ENCODE measurements around the gene ZNF837. TPM values are rescaled to one million over a fixed set of nuclear protein-coding genes. Genes with fewer than 3 reads are reported as not detected.

The ZNF837 gene
- total RNA-seq, 1 experiment from 2014 or later, result 5.0 TPM

DNA sequence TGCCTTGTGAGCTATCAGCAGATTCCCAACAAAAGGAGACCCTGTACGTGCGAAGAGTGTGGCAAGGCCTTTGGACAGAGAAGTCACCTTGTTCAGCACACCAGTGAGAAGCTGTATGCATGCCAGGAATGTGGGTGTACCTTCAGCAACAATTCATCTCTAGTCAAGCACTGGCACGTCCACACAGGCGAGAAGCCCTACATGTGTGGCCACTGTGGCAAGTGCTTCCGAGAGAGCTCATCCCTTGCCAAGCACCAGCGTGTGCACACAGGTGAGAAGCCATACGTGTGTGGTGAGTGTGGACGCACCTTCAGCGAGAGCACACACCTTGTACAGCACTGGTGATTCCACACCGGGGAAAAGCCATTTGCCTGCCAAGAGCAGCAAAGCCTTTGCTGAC is 61.6 kb downstream of the ZNF837 start:
- DNase-seq (ENCODE audit: low read depth), result no peak

DNA sequence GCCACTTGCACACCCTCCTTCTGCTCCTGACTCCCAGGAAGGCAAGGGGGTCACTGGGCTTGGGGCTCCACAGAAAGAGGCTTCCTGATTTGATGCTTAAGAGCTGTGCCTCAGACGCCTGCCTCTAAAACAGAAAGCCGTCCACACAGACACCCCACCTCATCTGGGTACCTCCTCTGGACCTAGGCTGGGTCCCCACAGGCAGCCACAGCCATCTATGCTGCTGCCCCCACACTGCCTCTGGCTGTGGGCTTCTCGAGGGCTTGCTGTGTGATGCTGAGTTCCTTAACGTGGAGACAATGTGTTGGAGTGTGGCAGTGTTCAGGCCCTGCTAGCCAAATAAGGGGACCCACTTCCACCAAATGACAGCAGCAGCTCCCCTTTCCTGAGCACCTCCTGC is 62.5 kb downstream of the ZNF837 start:
- DNase-seq (ENCODE audit: low read depth), result no peak

Other genes with a start within 250 kb of the ZNF837 start
- gene ZNF329, start 230.2 kb downstream of the ZNF837 start, total RNA-seq (2014; rRNA removed; shearing (Covaris generic)), result 1.3 and 1.8 TPM in 2 replicates
- 23.9 and 30.7 TPM in 2 replicates for gene ZNF274, start 198.0 kb downstream of the ZNF837 start, total RNA-seq (2014; rRNA removed; shearing (Covaris generic))
- 71.7 and 90.7 TPM in 2 replicates for gene ZNF544, start 152.1 kb downstream of the ZNF837 start, total RNA-seq (2014; rRNA removed; shearing (Covaris generic))
- 3.1 and 3.5 TPM in 2 replicates for gene ZNF8, start 102.1 kb downstream of the ZNF837 start, total RNA-seq (2014; rRNA removed; shearing (Covaris generic))
- gene ERVK3-1, start 75.7 kb downstream of the ZNF837 start, total RNA-seq (2014; rRNA removed; shearing (Covaris generic)), result 125 and 149 TPM in 2 replicates
- gene ZSCAN22, start 54.0 kb downstream of the ZNF837 start, total RNA-seq (2014; rRNA removed; shearing (Covaris generic)), result 2.1 TPM in 2 replicates
- 28.5 and 38.4 TPM in 2 replicates for gene A1BG, start 27.5 kb downstream of the ZNF837 start, total RNA-seq (2014; rRNA removed; shearing (Covaris generic))
- 1.5 and 2.7 TPM in 2 replicates for gene ZNF497, start 18.3 kb downstream of the ZNF837 start, total RNA-seq (2014; rRNA removed; shearing (Covaris generic))
- gene RPS5, start 6.2 kb upstream of the ZNF837 start, total RNA-seq (2014; rRNA removed; shearing (Covaris generic)), result 3,633 and 5,016 TPM in 2 replicates
- not detected in 2 replicates for gene RNF225, start 14.6 kb upstream of the ZNF837 start, total RNA-seq (2014; rRNA removed; shearing (Covaris generic))
- gene ZNF584, start 27.6 kb upstream of the ZNF837 start, total RNA-seq (2014; rRNA removed; shearing (Covaris generic)), result 12.1 and 20.5 TPM in 2 replicates
- gene ZNF132, start 59.1 kb upstream of the ZNF837 start, total RNA-seq (2014; rRNA removed; shearing (Covaris generic)), result 0.95 and 3.0 TPM in 2 replicates
- 9.0 and 13.5 TPM in 2 replicates for gene ZNF324B, start 70.6 kb upstream of the ZNF837 start, total RNA-seq (2014; rRNA removed; shearing (Covaris generic))
- gene ZNF324, start 86.0 kb upstream of the ZNF837 start, total RNA-seq (2014; rRNA removed; shearing (Covaris generic)), result 8.5 and 9.9 TPM in 2 replicates
- 8.3 and 16.4 TPM in 2 replicates for gene ZNF446, start 95.3 kb upstream of the ZNF837 start, total RNA-seq (2014; rRNA removed; shearing (Covaris generic))
- 1.6 and 3.4 TPM in 2 replicates for gene SLC27A5, start 131.0 kb upstream of the ZNF837 start, total RNA-seq (2014; rRNA removed; shearing (Covaris generic))
- gene ZBTB45, start 138.8 kb upstream of the ZNF837 start, total RNA-seq (2014; rRNA removed; shearing (Covaris generic)), result 4.8 and 4.9 TPM in 2 replicates
- gene TRIM28, start 163.0 kb upstream of the ZNF837 start, total RNA-seq (2014; rRNA removed; shearing (Covaris generic)), result 575 and 591 TPM in 2 replicates
- gene CHMP2A, start 174.1 kb upstream of the ZNF837 start, total RNA-seq (2014; rRNA removed; shearing (Covaris generic)), result 103 and 127 TPM in 2 replicates
- gene UBE2M, start 177.6 kb upstream of the ZNF837 start, total RNA-seq (2014; rRNA removed; shearing (Covaris generic)), result 123 and 129 TPM in 2 replicates
- gene MZF1, start 192.3 kb upstream of the ZNF837 start, total RNA-seq (2014; rRNA removed; shearing (Covaris generic)), result 4.6 TPM in 2 replicates

Data from Daoy (cell line).